K562 (cell line): Measurements from ENCODE around the gene LSM4. TPM values are rescaled to one million over a fixed set of nuclear protein-coding genes. Genes with fewer than 3 reads are reported as not detected.

Experiments
- ARID1B ChIP-seq: fragments of 450-650 bp; IDR thresholded peaks from 2 replicates; pipeline ENCODE4 v1.6.1; 2016; ENCODE audit warnings: antibody characterized with exemption, mild to moderate bottlenecking, inconsistent platforms
- ATF7 ChIP-seq: fragments of 450-650 bp; IDR thresholded peaks from 2 replicates; pipeline ENCODE4 v1.7.1; 2014; ENCODE audit warnings: mild to moderate bottlenecking, moderate library complexity
- GATAD2A ChIP-seq: fragments of 450-650 bp; IDR thresholded peaks from 2 replicates; pipeline ENCODE4 v1.6.1; 2017
- JUN ChIP-seq, 2 experiments: sonication (generic) in 1 of 2; formaldehyde crosslinking in 1 of 2; IDR thresholded peaks; 2 replicates each; pipeline versions ENCODE4 v1.6.1 to v1.8.0; 2012 to 2022; ENCODE audit warnings: borderline replicate concordance in 2 of 2, mild to moderate bottlenecking in 2 of 2, improper control_type of control experiment in 1 of 2, low read depth in 1 of 2, low read length in 1 of 2, missing genetic modification reagents in 1 of 2
- KLF16 ChIP-seq: IDR thresholded peaks from 2 replicates; pipeline ENCODE4 v1.6.1; 2016; ENCODE audit warnings: antibody characterized with exemption
- KLF6 ChIP-seq: fragments of 250-450 bp; sonication (Bioruptor Pico); IDR thresholded peaks from 2 replicates; pipeline ENCODE4 v1.4.0; 2020; ENCODE audit warnings: mild to moderate bottlenecking, moderate library complexity, borderline replicate concordance
- LCOR ChIP-seq: sonication (generic); formaldehyde crosslinking; IDR thresholded peaks from 2 replicates; pipeline ENCODE4 v1.8.0; 2022; ENCODE audit warnings: mild to moderate bottlenecking, missing genetic modification reagents
- MAZ ChIP-seq, 2 experiments: fragments of 450-650 bp in 1 of 2; sonication (generic) in 1 of 2; formaldehyde crosslinking; IDR thresholded peaks in 1 of 2; conservative IDR thresholded peaks in 1 of 2; 2 replicates each; pipeline versions ENCODE4 v1.4.0 to v1.5.0; 2020; ENCODE audit warnings: mild to moderate bottlenecking in 1 of 2, missing genetic modification reagents in 1 of 2
- MTA3 ChIP-seq: fragments of 450-650 bp; formaldehyde crosslinking; IDR thresholded peaks from 2 replicates; pipeline ENCODE4 v1.6.1; 2017; ENCODE audit warnings: mild to moderate bottlenecking, borderline replicate concordance
- NR2C2 ChIP-seq, 2 experiments: fragments of 200-800 bp in 1 of 2; sonication (Bioruptor generic) in 1 of 2; sonication (generic) in 1 of 2; formaldehyde crosslinking in 1 of 2; IDR thresholded peaks; 2 replicates each; pipeline versions ENCODE4 v1.6.1 to v1.8.0; 2016 to 2022; ENCODE audit warnings: mild to moderate bottlenecking in 1 of 2, missing compliant biosample characterization in 1 of 2, missing genetic modification characterization in 1 of 2, missing genetic modification reagents in 1 of 2
- PBX2 ChIP-seq, 2 experiments: IDR thresholded peaks in 1 of 2; conservative IDR thresholded peaks in 1 of 2; 2 replicates each; pipeline ENCODE4 v1.6.1; 2016; ENCODE audit warnings: low read depth in 2 of 2, mild to moderate bottlenecking in 1 of 2, missing compliant biosample characterization in 1 of 2, missing genetic modification characterization in 1 of 2, moderate library complexity in 1 of 2
- POLR2G ChIP-seq: fragments of 200-400 bp; formaldehyde crosslinking; IDR thresholded peaks from 2 replicates; pipeline ENCODE4 v1.6.1; 2017; ENCODE audit warnings: low read depth, mild to moderate bottlenecking, antibody characterized with exemption, low read length, moderate library complexity
- RCOR1 ChIP-seq, 2 experiments: IDR thresholded peaks; 2 replicates each; pipeline ENCODE4 v1.6.1; 2012; ENCODE audit warnings: low read depth in 2 of 2, low read length in 2 of 2, borderline replicate concordance in 1 of 2, improper control_type of control experiment in 1 of 2
- SMAD1 ChIP-seq: fragments of 150-350 bp; IDR thresholded peaks from 2 replicates; pipeline ENCODE4 v1.6.1; 2014; ENCODE audit warnings: low read length, low read depth; ENCODE audit not compliant: partially characterized antibody
- SMAD4 ChIP-seq: fragments of 250-450 bp; sonication (Bioruptor Pico); conservative IDR thresholded peaks from 2 replicates; pipeline ENCODE4 v1.8.0; 2021; ENCODE audit warnings: inconsistent platforms, mild to moderate bottlenecking, moderate library complexity
- SMARCE1 ChIP-seq: fragments of 450-650 bp; IDR thresholded peaks from 2 replicates; pipeline ENCODE4 v1.7.1; 2016; ENCODE audit warnings: mild to moderate bottlenecking
- TFAP4 ChIP-seq: sonication (generic); formaldehyde crosslinking; IDR thresholded peaks from 2 replicates; pipeline ENCODE4 v1.8.0; 2022; ENCODE audit warnings: missing genetic modification reagents, mild to moderate bottlenecking, moderate library complexity, borderline replicate concordance
- ZBTB1 ChIP-seq: sonication (generic); formaldehyde crosslinking; IDR thresholded peaks from 2 replicates; pipeline ENCODE4 v1.8.1; 2023; ENCODE audit warnings: missing genetic modification reagents, low read depth, mild to moderate bottlenecking, borderline replicate concordance
- ZNF184 ChIP-seq: sonication (generic); formaldehyde crosslinking; IDR thresholded peaks from 2 replicates; pipeline ENCODE4 v1.5.0; 2020; ENCODE audit warnings: missing genetic modification reagents
- ZNF263 ChIP-seq: sonication (generic); formaldehyde crosslinking; IDR thresholded peaks from 2 replicates; pipeline ENCODE4 v1.8.0; 2022; ENCODE audit warnings: mild to moderate bottlenecking, missing genetic modification reagents, borderline replicate concordance
- ZNF445 ChIP-seq: fragments of 250-450 bp; sonication (Bioruptor Pico); IDR thresholded peaks from 2 replicates; pipeline ENCODE4 v1.4.0; 2020; ENCODE audit warnings: low read depth, mild to moderate bottlenecking, moderate library complexity
- ZNF512 ChIP-seq: IDR thresholded peaks from 2 replicates; pipeline ENCODE4 v1.6.1; 2016; ENCODE audit warnings: missing genetic modification characterization, missing compliant biosample characterization
- polyA plus RNA-seq, 8 experiments: library from polyadenylated mRNA; depleted of rRNA in 4 of 8; stranded (reverse) in 5 of 8; unstranded in 3 of 8; fragments of >200 nt; fragmentation: Nextera tagmentation in 2 of 8; fragmentation: Illumina TruSeq in 1 of 8; extraction: Ambion mirVana in 2 of 8; extraction: Trizol in 1 of 8; gene quantifications; 2 replicates each; pipeline versions ENCODE4 v1.2.1 to v1.2.3, GENCODE V29; 2011 to 2014; ENCODE audit warnings: inconsistent platforms in 1 of 8, missing spikeins in 1 of 8
- total RNA-seq, 7 experiments: library from RNA; depleted of rRNA in 6 of 7; stranded (reverse); fragments of >200 nt in 6 of 7; fragmentation: Illumina TruSeq in 2 of 7; extraction: Trizol in 2 of 7; gene quantifications; 2 replicates each; pipeline versions ENCODE4 v1.2.1 to v1.2.3, GENCODE V29; 2011 to 2021; ENCODE audit warnings: low replicate concordance in 1 of 7

Gene LSM4
- total and polyA plus RNA-seq, 9 of the 15 experiments (the other 6 are each of a cell fraction or from before 2014, with no cell fraction given), result 11.9 to 763 (median 202) TPM

GRCh38 chr19:18274781-18275356 lies 48.0 kb downstream of the LSM4 start (continued):
- peak; percentile 20; the same call in 1 of the 2 replicates for TF ChIP-seq LCOR (CRISPR knock-in tag)
- TF ChIP-seq ZBTB1 (CRISPR knock-in tag), result no peak
- TF ChIP-seq ZNF445 (CRISPR knock-in tag), result no peak
- 0 out of 2 replicates have a peak, but pooled peaks have one; percentile 32 for TF ChIP-seq NR2C2 (CRISPR knock-in tag; IDR thresholded peaks at IDR 0.05)
- TF ChIP-seq NR2C2 (tag; IDR thresholded peaks at IDR 0.05), result no peak; the same call in 1 of the 2 replicates
- no peak for TF ChIP-seq ZNF184
- no peak for TF ChIP-seq PBX2 (CRISPR knock-in tag; IDR thresholded peaks at IDR 0.05; ENCODE audit: low read depth)
- TF ChIP-seq PBX2 (tag; conservative IDR thresholded peaks at IDR 0.05; ENCODE audit: low read depth), result no peak
- TF ChIP-seq MAZ (CRISPR knock-in tag; conservative IDR thresholded peaks at IDR 0.05 in 1 of 2, IDR thresholded peaks at IDR 0.05 in 1 of 2), result peak; percentile 52 to 65; a peak in 2 of 4 replicates
- TF ChIP-seq ZNF512 (tag), result no peak
- 0 out of 2 replicates have a peak, but pooled peaks have one; percentile 22 for TF ChIP-seq ZNF263
- TF ChIP-seq SMARCE1, result peak; percentile 83
- peak; percentile 76 for TF ChIP-seq SMAD4 (CRISPR knock-in tag)
- TF ChIP-seq ARID1B, result peak; percentile 80
- no peak for TF ChIP-seq KLF6
- TF ChIP-seq RCOR1 (IDR thresholded peaks at IDR 0.05; ENCODE audit: borderline replicate concordance in 1 of 2, low read depth in 2 of 2, low read length in 2 of 2), result 0 out of 4 replicates have a peak, but pooled peaks of 1 of the 2 experiments have one; percentile 25
- TF ChIP-seq JUN (IDR thresholded peaks at IDR 0.05; ENCODE audit: borderline replicate concordance, low read depth, low read length), result peak; percentile 95
- TF ChIP-seq JUN (CRISPR knock-in tag; IDR thresholded peaks at IDR 0.05; ENCODE audit: borderline replicate concordance), result no peak
- peak; percentile 88 for TF ChIP-seq TFAP4 (CRISPR knock-in tag)
- TF ChIP-seq KLF16, result peak; percentile 97
- TF ChIP-seq POLR2G, result peak; percentile 84
- peak; percentile 70; the same call in 1 of the 2 replicates for TF ChIP-seq MTA3
- no peak for TF ChIP-seq SMAD1
- 0 out of 2 replicates have a peak, but pooled peaks have one; percentile 41 for TF ChIP-seq GATAD2A
- peak; percentile 73 for TF ChIP-seq ATF7
